Ishikawa (cell line): ENCODE results near the gene ECEL1.

Experiments used
- CEBPB ChIP-seq: IDR thresholded peaks from 2 replicates; pipeline ENCODE4 v1.6.1; 2012
- CREB1 ChIP-seq: IDR thresholded peaks from 2 replicates; pipeline ENCODE4 v1.6.1; 2012; ENCODE audit warnings: low read depth
- EGR1 ChIP-seq: IDR thresholded peaks from 2 replicates; pipeline ENCODE4 v1.6.1; 2012
- EP300 ChIP-seq: IDR thresholded peaks from 2 replicates; pipeline ENCODE4 v1.6.1; 2012; ENCODE audit warnings: borderline replicate concordance
- FOXM1 ChIP-seq: IDR thresholded peaks from 2 replicates; pipeline ENCODE4 v1.6.1; 2012; ENCODE audit warnings: low read depth, borderline replicate concordance
- NFIC ChIP-seq: IDR thresholded peaks from 2 replicates; pipeline ENCODE4 v1.6.1; 2012
- RAD21 ChIP-seq: IDR thresholded peaks from 2 replicates; pipeline ENCODE4 v1.6.1; 2012; ENCODE audit warnings: low read depth
- TAF1 ChIP-seq: IDR thresholded peaks from 2 replicates; pipeline ENCODE4 v1.6.1; 2012; ENCODE audit warnings: low read depth, mild to moderate bottlenecking
- TCF12 ChIP-seq: IDR thresholded peaks from 2 replicates; pipeline ENCODE4 v1.6.1; 2012; ENCODE audit warnings: low read depth
- TEAD4 ChIP-seq: IDR thresholded peaks from 2 replicates; pipeline ENCODE4 v1.6.1; 2012
- YY1 ChIP-seq: IDR thresholded peaks from 2 replicates; pipeline ENCODE4 v1.6.1; 2012; ENCODE audit warnings: low read depth
- ZBTB7A ChIP-seq: IDR thresholded peaks from 2 replicates; pipeline ENCODE4 v1.6.1; 2012; ENCODE audit warnings: low read depth
- TF ChIP-seq, protein P1 (sequence below): IDR thresholded peaks from 2 replicates; pipeline ENCODE4 v1.6.1; 2012; ENCODE audit warnings: low read depth, mild to moderate bottlenecking
- TF ChIP-seq, protein P2 (sequence below): IDR thresholded peaks from 2 replicates; pipeline ENCODE4 v1.6.1; 2012
- TF ChIP-seq, protein P3 (sequence below): IDR thresholded peaks from 2 replicates; pipeline ENCODE4 v1.6.1; 2012

The ECEL1 gene

DNA sequence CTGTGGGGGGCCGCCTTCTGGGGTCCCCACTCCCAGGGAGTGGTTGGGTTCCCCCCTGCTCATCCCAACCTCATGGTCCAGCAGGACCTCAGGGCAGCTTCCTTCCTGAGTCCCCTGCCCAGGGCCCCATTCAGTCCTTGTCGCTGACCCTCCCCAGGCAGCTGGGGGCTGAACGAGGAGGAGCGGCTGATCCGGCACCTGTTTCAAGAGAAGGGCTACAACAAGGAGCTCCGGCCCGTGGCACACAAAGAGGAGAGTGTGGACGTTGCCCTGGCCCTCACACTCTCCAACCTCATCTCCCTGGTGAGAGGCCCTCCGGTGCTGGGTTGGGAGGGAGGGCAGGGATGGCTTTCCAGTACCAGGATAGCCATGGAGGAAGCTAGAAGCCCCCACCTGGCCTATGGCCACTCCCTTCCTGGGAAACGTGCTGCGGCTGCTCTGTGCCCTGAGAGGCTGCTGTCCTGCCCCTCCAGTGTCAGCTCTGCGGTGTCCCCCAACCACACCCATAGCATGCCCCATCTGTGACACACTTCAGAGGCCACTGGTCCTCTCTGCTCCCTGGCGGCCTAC is 38.8 kb upstream of the ECEL1 start:
- TF ChIP-seq NFIC: no peak
- TF ChIP-seq, protein P1, sequence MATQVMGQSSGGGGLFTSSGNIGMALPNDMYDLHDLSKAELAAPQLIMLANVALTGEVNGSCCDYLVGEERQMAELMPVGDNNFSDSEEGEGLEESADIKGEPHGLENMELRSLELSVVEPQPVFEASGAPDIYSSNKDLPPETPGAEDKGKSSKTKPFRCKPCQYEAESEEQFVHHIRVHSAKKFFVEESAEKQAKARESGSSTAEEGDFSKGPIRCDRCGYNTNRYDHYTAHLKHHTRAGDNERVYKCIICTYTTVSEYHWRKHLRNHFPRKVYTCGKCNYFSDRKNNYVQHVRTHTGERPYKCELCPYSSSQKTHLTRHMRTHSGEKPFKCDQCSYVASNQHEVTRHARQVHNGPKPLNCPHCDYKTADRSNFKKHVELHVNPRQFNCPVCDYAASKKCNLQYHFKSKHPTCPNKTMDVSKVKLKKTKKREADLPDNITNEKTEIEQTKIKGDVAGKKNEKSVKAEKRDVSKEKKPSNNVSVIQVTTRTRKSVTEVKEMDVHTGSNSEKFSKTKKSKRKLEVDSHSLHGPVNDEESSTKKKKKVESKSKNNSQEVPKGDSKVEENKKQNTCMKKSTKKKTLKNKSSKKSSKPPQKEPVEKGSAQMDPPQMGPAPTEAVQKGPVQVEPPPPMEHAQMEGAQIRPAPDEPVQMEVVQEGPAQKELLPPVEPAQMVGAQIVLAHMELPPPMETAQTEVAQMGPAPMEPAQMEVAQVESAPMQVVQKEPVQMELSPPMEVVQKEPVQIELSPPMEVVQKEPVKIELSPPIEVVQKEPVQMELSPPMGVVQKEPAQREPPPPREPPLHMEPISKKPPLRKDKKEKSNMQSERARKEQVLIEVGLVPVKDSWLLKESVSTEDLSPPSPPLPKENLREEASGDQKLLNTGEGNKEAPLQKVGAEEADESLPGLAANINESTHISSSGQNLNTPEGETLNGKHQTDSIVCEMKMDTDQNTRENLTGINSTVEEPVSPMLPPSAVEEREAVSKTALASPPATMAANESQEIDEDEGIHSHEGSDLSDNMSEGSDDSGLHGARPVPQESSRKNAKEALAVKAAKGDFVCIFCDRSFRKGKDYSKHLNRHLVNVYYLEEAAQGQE: no peak
- TF ChIP-seq FOXM1: no peak
- TF ChIP-seq TEAD4: no peak
- no peak for TF ChIP-seq CREB1
- TF ChIP-seq, protein P2, sequence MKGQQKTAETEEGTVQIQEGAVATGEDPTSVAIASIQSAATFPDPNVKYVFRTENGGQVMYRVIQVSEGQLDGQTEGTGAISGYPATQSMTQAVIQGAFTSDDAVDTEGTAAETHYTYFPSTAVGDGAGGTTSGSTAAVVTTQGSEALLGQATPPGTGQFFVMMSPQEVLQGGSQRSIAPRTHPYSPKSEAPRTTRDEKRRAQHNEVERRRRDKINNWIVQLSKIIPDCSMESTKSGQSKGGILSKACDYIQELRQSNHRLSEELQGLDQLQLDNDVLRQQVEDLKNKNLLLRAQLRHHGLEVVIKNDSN: no peak
- no peak for TF ChIP-seq CEBPB
- TF ChIP-seq YY1: no peak
- no peak for TF ChIP-seq ZBTB7A
- no peak for TF ChIP-seq EGR1
- no peak for TF ChIP-seq TAF1
- TF ChIP-seq EP300: no peak
- TF ChIP-seq RAD21: no peak
- TF ChIP-seq TCF12: no peak
- TF ChIP-seq, protein P3, sequence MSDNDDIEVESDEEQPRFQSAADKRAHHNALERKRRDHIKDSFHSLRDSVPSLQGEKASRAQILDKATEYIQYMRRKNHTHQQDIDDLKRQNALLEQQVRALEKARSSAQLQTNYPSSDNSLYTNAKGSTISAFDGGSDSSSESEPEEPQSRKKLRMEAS: no peak

DNA sequence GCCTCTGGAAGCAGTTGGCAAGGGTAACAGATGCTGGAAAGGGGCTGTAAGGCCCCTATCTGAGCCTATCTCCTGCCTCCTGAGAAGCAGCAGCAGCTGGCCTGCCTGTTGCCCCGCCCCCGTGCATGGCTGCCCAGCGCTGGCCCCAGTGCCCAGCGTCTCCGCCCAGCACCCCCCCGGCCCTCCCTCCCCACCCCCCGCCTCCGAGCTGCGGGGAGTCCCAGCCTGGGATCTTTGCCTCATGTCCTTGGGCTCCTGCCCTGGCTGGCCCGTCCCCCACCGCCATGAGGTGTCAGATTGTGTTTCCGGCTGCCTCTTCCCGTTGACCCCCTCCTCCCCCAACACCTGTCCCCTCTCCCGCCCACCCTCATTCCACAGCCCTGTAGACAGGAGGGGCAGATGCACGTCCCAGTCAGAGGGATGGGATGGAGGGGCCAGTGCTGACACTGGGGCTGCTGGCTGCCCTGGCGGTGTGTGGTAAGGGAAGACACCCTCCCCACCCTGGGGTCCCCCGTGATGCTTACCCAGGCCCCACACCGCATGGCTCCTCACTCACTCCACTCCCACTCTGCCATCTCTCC is 38.2 kb upstream of the ECEL1 start, which contains the start of gene CHRND:
Gene CHRND, plus strand, starts transcription at position 370 of the 581 bp plus-strand sequence. Its CDS starts 56 bp downstream, at position 426.
- TF ChIP-seq EGR1 (no peak), YY1 (0 out of 2 replicates have a peak, but pooled peaks have one; percentile 30)

DNA sequence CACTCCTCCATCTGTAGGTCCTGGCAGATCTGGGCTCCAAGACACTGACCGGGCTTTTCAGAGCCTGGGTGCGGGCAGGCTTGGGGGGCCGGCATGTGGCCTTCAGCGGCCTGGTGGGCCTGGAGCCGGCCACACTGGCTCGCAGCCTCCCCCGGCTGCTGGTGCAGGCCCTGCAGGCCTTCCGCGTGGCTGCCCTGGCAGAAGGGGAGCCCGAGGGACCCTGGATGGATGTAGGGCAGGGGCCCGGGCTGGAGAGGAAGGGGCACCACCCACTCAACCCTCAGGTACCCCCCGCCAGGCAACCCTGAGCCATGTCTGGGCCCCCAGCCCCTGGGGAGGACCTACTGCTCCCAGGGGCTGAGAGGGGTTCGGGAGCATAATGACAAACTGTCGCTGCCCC is 37.6 kb upstream of the ECEL1 start:
- TF ChIP-seq TEAD4 (no peak), FOXM1 (no peak), CEBPB (no peak), TCF12 (no peak)
- TF ChIP-seq, protein P3: no peak

DNA sequence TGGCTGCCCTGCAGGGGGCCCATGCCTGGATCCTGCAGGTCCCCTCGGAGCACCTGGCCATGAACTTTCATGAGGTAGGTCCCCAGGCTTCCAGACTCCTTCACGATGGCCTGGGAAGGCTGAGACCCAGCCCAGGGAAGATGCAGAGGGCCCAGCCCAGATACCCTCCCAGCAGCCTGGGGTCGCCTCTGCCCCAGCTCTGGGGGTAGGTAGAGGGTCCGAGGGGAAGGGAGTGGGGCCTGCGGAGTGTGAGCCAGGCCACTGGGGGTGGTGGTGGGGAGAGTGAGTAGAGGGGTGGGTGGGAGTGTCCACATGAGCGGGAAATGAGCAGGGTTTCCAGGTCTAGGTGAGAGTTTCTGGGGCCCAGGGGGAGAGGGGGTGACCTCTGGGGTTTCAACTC is 37.1 kb upstream of the ECEL1 start:
- TF ChIP-seq CREB1 (no peak), RAD21 (no peak)
- TF ChIP-seq, protein P1: no peak

DNA sequence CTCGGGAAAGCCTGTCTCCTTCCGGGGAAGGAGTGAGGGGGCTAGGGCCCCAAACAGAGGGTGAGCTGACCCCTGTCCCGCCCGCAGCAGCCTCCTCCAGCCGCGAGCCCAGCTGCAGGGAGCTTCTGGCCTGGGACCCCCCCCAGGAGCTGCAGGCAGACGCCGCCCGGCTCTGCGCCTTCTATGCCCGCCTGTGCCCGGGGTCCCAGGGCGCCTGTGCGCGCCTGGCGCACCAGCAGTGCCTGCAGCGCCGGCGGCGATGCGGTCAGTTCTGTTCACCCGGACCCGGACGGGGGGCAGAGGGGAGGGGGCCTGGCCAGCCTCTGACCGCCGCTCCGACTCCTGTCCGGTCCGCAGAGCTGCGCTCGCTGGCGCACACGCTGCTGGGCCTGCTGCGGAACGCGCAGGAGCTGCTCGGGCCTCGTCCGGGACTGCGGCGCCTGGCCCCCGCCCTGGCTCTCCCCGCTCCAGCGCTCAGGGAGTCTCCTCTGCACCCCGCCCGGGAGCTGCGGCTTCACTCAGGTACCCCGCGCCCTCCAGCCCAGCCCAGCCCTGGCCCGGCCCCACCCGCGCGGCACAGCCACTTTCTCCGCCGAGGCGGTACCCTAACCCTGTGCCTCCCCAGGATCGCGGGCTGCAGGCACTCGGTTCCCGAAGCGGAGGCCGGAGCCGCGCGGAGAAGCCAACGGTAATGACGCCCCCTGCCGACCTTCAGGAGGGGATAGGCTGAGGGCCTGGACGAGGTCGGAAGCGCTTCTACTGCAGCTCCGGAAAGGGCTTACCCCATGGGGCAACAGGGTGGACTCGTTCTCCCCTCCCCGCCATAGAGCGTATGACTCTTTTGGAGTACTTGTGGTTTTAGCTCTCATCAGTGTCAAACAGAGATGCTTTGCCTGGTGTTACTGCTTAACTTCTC is 36.3 kb upstream of the ECEL1 start:
- TF ChIP-seq, protein P2: no peak
- no peak for TF ChIP-seq ZBTB7A
- TF ChIP-seq TEAD4: no peak
- TF ChIP-seq, protein P1: no peak
- no peak for TF ChIP-seq EP300
- no peak for TF ChIP-seq TCF12
- TF ChIP-seq TAF1: no peak
- TF ChIP-seq RAD21: no peak
- TF ChIP-seq FOXM1: no peak
- TF ChIP-seq, protein P3: no peak
